A549 (cell line): ENCODE results near the gene TUBGCP6. TPM values are rescaled to one million over a fixed set of nuclear protein-coding genes. Genes with fewer than 3 reads are reported as not detected.
A peak's percentile ranks its signal among the peaks of the same experiment; 100 is the strongest.

Experiments
- ATAC-seq, 2 experiments: fragments of 200-7000 bp in 1 of 2; fragments of >200 bp in 1 of 2; cut with Nextera tagmentation in 1 of 2; cut with Tn5 transposase in 1 of 2; 3 replicates each; pipeline versions ENCODE4 v1.8.0 to v1.9.1; 2018 to 2020; ENCODE audit warnings: mild to moderate bottlenecking in 1 of 2, moderate library complexity in 1 of 2
- CTCF ChIA-PET: fragments of 300-600 bp; sonication (Branson Sonifier 250); formaldehyde crosslinking; extraction: SDS; loops from one replicate; lab custom pipeline; 2021; ENCODE audit warnings: antibody characterized with exemption, inconsistent platforms; lab: Yijun Ruan, JAX
- POLR2A ChIA-PET: fragments of 350-600 bp; formaldehyde crosslinking; extraction: SDS; loops from one replicate; lab custom pipeline; 2021; ENCODE audit warnings: antibody characterized with exemption, inconsistent platforms; lab: Yijun Ruan, JAX
- DNase-seq, 2 experiments: peaks; one replicate each; pipeline versions ENCODE4 v3.0.0 to v3.0.0-alpha.2; 2011 to 2016; ENCODE audit warnings: low read depth in 1 of 2, low spot score in 1 of 2
- FAIRE-seq: peaks from 2 replicates; lab custom pipeline; 2011; peaks lifted over from hg19 to GRCh38; lab: Jason Lieb, UNC
- H3K27ac ChIP-seq, 2 experiments: fragments of >200 bp; sonication (Bioruptor Twin); formaldehyde crosslinking; 3 replicates each; pipeline ENCODE4 v1.5.1; 2016 to 2017
- H3K4me1 ChIP-seq: fragments of >200 bp; sonication (Bioruptor Twin); formaldehyde crosslinking; 3 replicates; pipeline ENCODE4 v1.6.1; 2016
- H3K4me2 ChIP-seq: fragments of >200 bp; sonication (Bioruptor Twin); formaldehyde crosslinking; 3 replicates; pipeline ENCODE4 v1.6.1; 2016
- H3K4me3 ChIP-seq: fragments of >200 bp; sonication (Bioruptor Twin); formaldehyde crosslinking; 3 replicates; pipeline ENCODE4 v1.5.1; 2016
- H3K9me3 ChIP-seq: fragments of >200 bp; sonication (Bioruptor Twin); formaldehyde crosslinking; 3 replicates; pipeline ENCODE4 v1.6.1; 2016
- BHLHE40 ChIP-seq: IDR thresholded peaks from 2 replicates; pipeline ENCODE4 v1.6.1; 2012; ENCODE audit warnings: low read depth, low read length, inconsistent platforms
- CEBPB ChIP-seq, 2 experiments: fragments of >200 bp in 1 of 2; sonication (Bioruptor Twin) in 1 of 2; formaldehyde crosslinking in 1 of 2; IDR thresholded peaks; 2 replicates each; pipeline ENCODE4 v1.6.1; 2012 to 2016
- CHD2 ChIP-seq: fragments of 150-350 bp; IDR thresholded peaks from 2 replicates; pipeline ENCODE4 v1.6.1; 2014; ENCODE audit warnings: low read length; ENCODE audit not compliant: partially characterized antibody
- EHF ChIP-seq: fragments of 250-450 bp; sonication (Bioruptor Pico); IDR thresholded peaks from 2 replicates; pipeline ENCODE4 v1.5.0; 2020; ENCODE audit warnings: mild to moderate bottlenecking
- EHMT2 ChIP-seq: fragments of 200-600 bp; sonication (generic); IDR thresholded peaks from 2 replicates; pipeline ENCODE4 v1.6.1; 2016; ENCODE audit warnings: antibody characterized with exemption, low read depth, mild to moderate bottlenecking, moderate library complexity
- FOSB ChIP-seq: fragments of 250-450 bp; sonication (Bioruptor Pico); IDR thresholded peaks from 2 replicates; pipeline ENCODE4 v1.5.0; 2020; ENCODE audit warnings: mild to moderate bottlenecking, moderate library complexity
- FOSL2 ChIP-seq, 2 experiments: fragments of 450-650 bp in 1 of 2; fragments of >200 bp in 1 of 2; sonication (Bioruptor Twin) in 1 of 2; formaldehyde crosslinking; IDR thresholded peaks; 2 replicates each; pipeline versions ENCODE4 v1.5.0 to v1.6.1; 2016 to 2020; ENCODE audit warnings: mild to moderate bottlenecking in 1 of 2, moderate library complexity in 1 of 2
- GATA3 ChIP-seq: IDR thresholded peaks from 2 replicates; pipeline ENCODE4 v1.6.1; 2012; ENCODE audit warnings: borderline replicate concordance
- HES2 ChIP-seq: fragments of >200 bp; sonication (Bioruptor Twin); formaldehyde crosslinking; IDR thresholded peaks from 2 replicates; pipeline ENCODE4 v1.6.1; 2016
- HEYL ChIP-seq: fragments of 250-450 bp; sonication (Bioruptor Pico); IDR thresholded peaks from 2 replicates; pipeline ENCODE4 v1.8.0; 2021; ENCODE audit warnings: mild to moderate bottlenecking, moderate library complexity
- JUN ChIP-seq, 2 experiments: fragments of >200 bp; sonication (Bioruptor Twin); formaldehyde crosslinking; IDR thresholded peaks; 2 replicates in 1 of 2; 3 replicates in 1 of 2; pipeline ENCODE4 v1.6.1; 2016 to 2017
- KDM5A ChIP-seq: fragments of 200-600 bp; sonication (generic); IDR thresholded peaks from 2 replicates; pipeline ENCODE4 v1.6.1; 2016; ENCODE audit warnings: antibody characterized with exemption, mild to moderate bottlenecking
- MAFK ChIP-seq: fragments of 450-650 bp; IDR thresholded peaks from 2 replicates; pipeline ENCODE4 v1.6.1; 2014; ENCODE audit not compliant: partially characterized antibody
- PBX3 ChIP-seq: IDR thresholded peaks from 2 replicates; pipeline ENCODE4 v1.6.1; 2012
- POLR2A ChIP-seq: IDR thresholded peaks from 2 replicates; pipeline ENCODE4 v1.6.1; 2012; ENCODE audit warnings: mild to moderate bottlenecking, low read length
- REST ChIP-seq: fragments of 200-600 bp; sonication (generic); IDR thresholded peaks from 2 replicates; pipeline ENCODE4 v1.6.1; 2016; ENCODE audit warnings: antibody characterized with exemption, mild to moderate bottlenecking, moderate library complexity
- SMC3 ChIP-seq: fragments of >200 bp; sonication (Bioruptor Twin); formaldehyde crosslinking; IDR thresholded peaks from 3 replicates; pipeline ENCODE4 v1.6.1; 2018; ENCODE audit warnings: inconsistent platforms
- TFCP2L1 ChIP-seq: fragments of 250-450 bp; sonication (Bioruptor Pico); IDR thresholded peaks from 2 replicates; pipeline ENCODE4 v1.5.0; 2021; ENCODE audit warnings: mild to moderate bottlenecking
- TP53 ChIP-seq: fragments of 250-450 bp; sonication (Bioruptor Pico); IDR thresholded peaks from 2 replicates; pipeline ENCODE4 v1.5.0; 2021; ENCODE audit warnings: mild to moderate bottlenecking, moderate library complexity
- ZFP36 ChIP-seq: fragments of 450-650 bp; IDR thresholded peaks from 2 replicates; pipeline ENCODE4 v1.6.1; 2014; ENCODE audit warnings: borderline replicate concordance; ENCODE audit not compliant: partially characterized antibody
- whole genome bisulfite sequencing: methylation state at CpG from one replicate; pipeline ENCODE4 v1.1.6; 2017; ENCODE audit errors: missing lambda C conversion rate; 5-methylcytosine and 5-hydroxymethylcytosine counted together
- polyA plus RNA-seq, 4 experiments: library from polyadenylated mRNA; depleted of rRNA in 3 of 4; stranded (reverse); fragments of >200 nt; fragmentation: RNase III in 1 of 4; extraction: RNeasy Plus Mini Kit Qiagen cat#74134 plus additional on column Dnase treatment in 1 of 4; gene quantifications; 2 replicates in 3 of 4; 3 replicates in 1 of 4; pipeline ENCODE4 v1.2.3, GENCODE V29; 2011 to 2017

TUBGCP6 gene
- polyA plus RNA-seq, 2 of the 4 experiments (the other 2 are of a cell fraction) = 6.5 to 14.2 TPM

DNA sequence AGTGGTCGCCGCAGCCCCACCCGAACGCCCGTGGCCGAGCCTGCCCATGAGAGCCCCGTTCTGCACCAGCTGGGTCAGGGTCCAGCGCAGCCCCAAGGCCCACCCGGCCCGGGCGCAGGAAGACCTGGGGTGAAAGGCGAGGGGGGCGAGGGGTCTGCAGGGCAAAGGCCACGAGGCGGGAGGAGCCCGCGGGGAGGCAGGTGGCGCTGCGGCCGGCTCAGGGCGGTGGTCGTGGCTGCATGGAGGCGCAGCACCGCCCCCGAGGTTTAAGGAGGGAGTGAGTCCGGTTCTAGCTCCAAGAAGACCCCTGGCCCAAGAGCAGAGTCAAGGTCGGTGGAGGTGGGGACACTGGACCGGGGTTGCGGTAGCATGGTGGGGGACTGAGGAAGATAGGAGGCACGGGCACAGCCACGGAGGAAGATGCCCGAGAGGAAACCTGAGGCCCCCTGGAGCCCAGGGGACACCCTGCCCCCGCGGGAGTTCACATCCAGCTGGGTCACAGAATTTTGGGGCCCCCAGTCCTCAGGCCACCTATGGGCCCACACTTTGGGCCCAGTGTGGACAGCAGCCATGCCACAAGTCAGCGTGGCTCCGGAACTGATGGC is 6.8 kb upstream of the TUBGCP6 start (continued):
- TF ChIP-seq TFCP2L1 (CRISPR knock-in tag) (no peak), BHLHE40 (no peak), CEBPB (IDR thresholded peaks at IDR 0.05) (no peak), HEYL (CRISPR knock-in tag) (no peak)
- TF ChIP-seq, all 56 proteins: peak for 0

DNA sequence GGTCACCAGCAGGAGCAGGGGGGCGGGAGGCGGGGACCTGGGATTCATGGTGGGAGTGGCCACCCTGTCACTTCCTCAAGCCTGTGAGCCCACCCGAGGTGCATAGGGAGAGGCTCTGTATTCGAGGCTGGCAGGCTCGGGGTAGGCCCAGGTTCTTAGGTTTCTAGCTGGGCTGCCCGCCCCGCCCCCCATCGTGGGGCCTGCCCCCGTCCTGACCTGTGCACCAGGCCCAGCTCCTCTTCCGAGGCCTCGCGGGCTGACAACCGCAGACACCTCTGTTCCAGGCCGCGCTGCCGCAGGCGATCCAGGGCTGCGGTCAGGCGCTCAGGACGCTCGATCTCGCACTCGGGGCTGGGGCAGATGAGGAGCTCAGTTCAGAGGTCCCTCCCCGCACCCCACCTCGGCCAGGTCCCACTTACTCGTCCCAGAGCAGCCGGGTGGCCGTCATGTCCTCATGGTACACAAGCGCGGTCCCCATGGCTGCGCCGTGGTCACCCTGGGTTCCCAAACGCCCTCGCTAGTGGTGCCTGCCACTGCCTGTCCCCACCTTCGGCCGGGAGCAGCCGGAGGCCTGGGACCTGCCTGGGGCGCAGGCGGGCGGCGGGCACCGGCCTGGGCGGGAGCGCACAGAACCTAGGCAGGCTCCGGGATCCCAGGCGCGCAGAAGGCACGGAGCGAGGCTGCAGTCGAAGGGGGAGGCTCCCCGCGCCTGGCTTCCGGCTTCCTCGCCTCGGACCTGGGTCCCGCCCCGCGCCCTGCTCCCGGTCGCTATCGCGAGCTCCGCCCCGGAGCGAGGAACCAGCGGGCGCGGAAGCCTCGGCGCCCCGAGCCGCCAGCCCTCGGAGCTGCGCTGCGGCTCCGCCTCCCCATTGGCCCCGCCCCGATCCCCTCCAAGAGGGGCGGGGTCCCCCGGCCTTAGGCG is 6.0 kb upstream of the TUBGCP6 start, which contains the start of gene HDAC10:
TSS of gene HDAC10 (minus strand) at position 711 of the 922 bp plus-strand sequence. CDS start at position 478, 233 bp downstream.
- H3K4me1 ChIP-seq = peaks cover 17% of the 10 kb centered on the region; the same call in 2 of the 3 replicates
- POLR2A ChIA-PET = interaction anchor here (1.0 to 1.5 kb wide), 3 partner anchors 10 to 17 kb away, joined by 3 to 4 read pairs (median 4); no protein-coding TSS in a partner anchor
- FAIRE-seq (no peak), DNase-seq (peak in 1 of 2 experiments; percentile 43), ATAC-seq (peak; percentile 46 to 71)
- peak within 1 kb of the TSS; percentile 53 for H3K4me3 ChIP-seq
- peak within 1 kb of the TSS; percentile 77 for H3K4me2 ChIP-seq
- TF ChIP-seq CHD2 (peak; percentile 70), TP53 (CRISPR knock-in tag) (0 out of 2 replicates have a peak, but pooled peaks have one; percentile 68), JUN (IDR thresholded peaks at IDR 0.05) (peak in 1 of 2 experiments; percentile 44; a peak in 1 of 5 replicates), ZFP36 (no peak), PBX3 (peak; percentile 59; the same call in 1 of the 2 replicates), MAFK (no peak), REST (peak; percentile 56)
- CTCF ChIA-PET = interaction anchor here (0.8 to 5.6 kb wide), 18 partner anchors 8 to 253 kb away, joined by 3 to 74 read pairs (median 4); partner anchors contain the start of genes DENND6B and MAPK12
- no peaks in the 10 kb centered on the region for H3K9me3 ChIP-seq
- WGBS = no CpG with 5 or more reads among the region's 81 CpGs
- H3K27ac ChIP-seq = peak within 1 kb of the TSS; percentile 76 to 93

GRCh38 chr22:50250249-50250554 is 5.4 kb upstream of the TUBGCP6 start:
- WGBS = 94% methylated on average over 11 of the region's 11 CpGs

More at GRCh38 chr22:50250249-50250554, 5.4 kb upstream of the TUBGCP6 start:
- H3K9me3 ChIP-seq = no peaks in the 10 kb centered on the region
- H3K4me2 ChIP-seq = peak overlapping the region; percentile 77
- no peak for ATAC-seq
- TF ChIP-seq EHMT2 (no peak), EHF (no peak), POLR2A (no peak), ZFP36 (no peak), TP53 (CRISPR knock-in tag) (no peak), KDM5A (no peak), SMC3 (no peak), FOSL2 (IDR thresholded peaks at IDR 0.05) (no peak), FOSL2 (CRISPR knock-in tag; IDR thresholded peaks at IDR 0.05) (no peak), GATA3 (no peak), REST (no peak), HES2 (no peak), CHD2 (no peak), FOSB (CRISPR knock-in tag) (no peak)
- TF ChIP-seq, all 56 proteins: peak for 0
- ChIA-PET CTCF (interaction anchor here (1.0 to 5.6 kb wide), 6 partner anchors 9 to 91 kb away, joined by 3 to 74 read pairs (median 16); partner anchors contain the start of gene DENND6B), POLR2A (interaction anchor here (0.5 to 1.5 kb wide), 2 partner anchors 9 to 51 kb away, joined by 4 read pairs; no protein-coding TSS in a partner anchor)
- peak overlapping the region in 1 of 2 experiments; percentile 93; a peak in 4 of 6 replicates for H3K27ac ChIP-seq
- DNase-seq = no peak
- peaks cover 19% of the 10 kb centered on the region; the same call in 2 of the 3 replicates for H3K4me1 ChIP-seq
- no peak for FAIRE-seq
- peak overlapping the region; percentile 53; the same call in 2 of the 3 replicates for H3K4me3 ChIP-seq
